ENCODE data around the gene SORCS2. TPM values are rescaled to one million over a fixed set of nuclear protein-coding genes. Genes with fewer than 3 reads are reported as not detected.

The SORCS2 gene
- total RNA-seq, 2 experiments from 2014 or later = 0.03 TPM; not detected in 1

- ChIA-PET POLR2A (no interaction called here), CTCF (ENCODE audit: unreplicated experiment) (no interaction called here)
- H3K9me2 ChIP-seq (ENCODE audit: insufficient read depth, low read length) = no peaks in the 10 kb centered on the region
- H3K4me1 ChIP-seq (ENCODE audit: insufficient read depth, low read length, poor library complexity, severe bottlenecking) = no peaks in the 10 kb centered on the region
- no peak overlapping the region for H3K4me3 ChIP-seq (ENCODE audit: low read depth, low read length, poor library complexity, severe bottlenecking)
- DNase-seq (ENCODE audit: low spot score) = no peak
- no peaks in the 10 kb centered on the region for H3K36me3 ChIP-seq (ENCODE audit: insufficient read depth, low read length)
- no peak overlapping the region for H3K27ac ChIP-seq (ENCODE audit: low read depth, low read length, poor library complexity, severe bottlenecking)
- no peak overlapping the region for H2AFZ ChIP-seq (ENCODE audit: low read length)
- no peaks in the 10 kb centered on the region for H3K9me3 ChIP-seq (ENCODE audit: low read length)
- BruUV-seq (replicated peaks) = no TSS peak
- TF ChIP-seq CTCF (conservative IDR thresholded peaks at IDR 0.05; ENCODE audit: low read length) (no peak), EZH2phosphoT487 (IDR thresholded peaks at IDR 0.05; ENCODE audit: borderline replicate concordance, low read depth, low read length) (no peak)
- no peaks in the 10 kb centered on the region for H3K79me2 ChIP-seq (ENCODE audit: insufficient read depth, low read depth, low read length)
- intact Hi-C loops (cut with micrococcal nuclease; ENCODE audit: unreplicated experiment) = no loop called here
- no peaks in the 10 kb centered on the region for H4K20me1 ChIP-seq (ENCODE audit: insufficient read depth, low read length)
- H3K4me2 ChIP-seq (ENCODE audit: low read length) = no peak overlapping the region
Measured at GRCh38 chr4:7310451-7310850, 118.1 kb downstream of the SORCS2 start.

- ChIA-PET POLR2A (interaction anchor here (0.6 kb wide), 1 partner anchor 603 kb away, joined by 3 read pairs; no protein-coding TSS in a partner anchor), CTCF (ENCODE audit: unreplicated experiment) (interaction anchor here (0.7 kb wide), 1 partner anchor 280 kb away, joined by 4 read pairs; no protein-coding TSS in a partner anchor)
- no TSS peak for BruUV-seq (replicated peaks)
- Histone ChIP-seq H3K4me2 (ENCODE audit: low read length) (no peak overlapping the region), H3K79me2 (ENCODE audit: insufficient read depth, low read depth, low read length) (no peaks in the 10 kb centered on the region), H4K20me1 (ENCODE audit: insufficient read depth, low read length) (no peaks in the 10 kb centered on the region), H3K9me3 (ENCODE audit: low read length) (no peaks in the 10 kb centered on the region), H3K4me1 (ENCODE audit: insufficient read depth, low read length, poor library complexity, severe bottlenecking) (no peaks in the 10 kb centered on the region), H3K9me2 (ENCODE audit: insufficient read depth, low read length) (no peaks in the 10 kb centered on the region), H3K27ac (ENCODE audit: low read depth, low read length, poor library complexity, severe bottlenecking) (no peak overlapping the region), H3K36me3 (ENCODE audit: insufficient read depth, low read length) (no peaks in the 10 kb centered on the region), H2AFZ (ENCODE audit: low read length) (no peak overlapping the region), H3K4me3 (ENCODE audit: low read depth, low read length, poor library complexity, severe bottlenecking) (no peak overlapping the region)
- DNase-seq (ENCODE audit: low spot score) = no peak
- intact Hi-C loops (cut with micrococcal nuclease; ENCODE audit: unreplicated experiment) = no loop called here
- TF ChIP-seq EZH2phosphoT487 (IDR thresholded peaks at IDR 0.05; ENCODE audit: borderline replicate concordance, low read depth, low read length) (no peak), CTCF (conservative IDR thresholded peaks at IDR 0.05; ENCODE audit: low read length) (no peak)
Measured at GRCh38 chr4:7311205-7311604, 118.9 kb downstream of the SORCS2 start.

GRCh38 chr4:7312691-7313090 is 120.4 kb downstream of the SORCS2 start:
- no TSS peak for BruUV-seq (replicated peaks)
- intact Hi-C loops (cut with micrococcal nuclease; ENCODE audit: unreplicated experiment) = no loop called here
- no peak overlapping the region for H3K27ac ChIP-seq (ENCODE audit: low read depth, low read length, poor library complexity, severe bottlenecking)

More at GRCh38 chr4:7312691-7313090, 120.4 kb downstream of the SORCS2 start:
- H4K20me1 ChIP-seq (ENCODE audit: insufficient read depth, low read length) = no peaks in the 10 kb centered on the region
- no peaks in the 10 kb centered on the region for H3K9me2 ChIP-seq (ENCODE audit: insufficient read depth, low read length)
- no peak overlapping the region for H3K4me2 ChIP-seq (ENCODE audit: low read length)
- H3K4me1 ChIP-seq (ENCODE audit: insufficient read depth, low read length, poor library complexity, severe bottlenecking) = no peaks in the 10 kb centered on the region
- no peak overlapping the region for H2AFZ ChIP-seq (ENCODE audit: low read length)
- H3K36me3 ChIP-seq (ENCODE audit: insufficient read depth, low read length) = no peaks in the 10 kb centered on the region
- no peak for DNase-seq (ENCODE audit: low spot score)
- no peak for TF ChIP-seq EZH2phosphoT487 (IDR thresholded peaks at IDR 0.05; ENCODE audit: borderline replicate concordance, low read depth, low read length)
- H3K4me3 ChIP-seq (ENCODE audit: low read depth, low read length, poor library complexity, severe bottlenecking) = no peak overlapping the region
- no peaks in the 10 kb centered on the region for H3K9me3 ChIP-seq (ENCODE audit: low read length)
- POLR2A ChIA-PET = no interaction called here
- CTCF ChIA-PET (ENCODE audit: unreplicated experiment) = no interaction called here
- H3K79me2 ChIP-seq (ENCODE audit: insufficient read depth, low read depth, low read length) = no peaks in the 10 kb centered on the region

All from OCI-LY7 (cell line).